ENCODE results near the gene ANTXRL. TPM values are rescaled to one million over a fixed set of nuclear protein-coding genes. Genes with fewer than 3 reads are reported as not detected.
"Not testable (repeated sequence)": the region's sequence is repeated elsewhere in the genome, so short reads cannot be mapped to it uniquely, and the experiment has no call there.

Gene ANTXRL
- 1.8 TPM in 1 of 2 replicates, not detected in the other for total RNA-seq (2014; rRNA removed; shearing (Covaris generic))

- DNase-seq (ENCODE audit: low spot score): no peak
Observed at GRCh38 chr10:46286991-46287693, at the start of gene ANTXRL. ANTXRL (plus strand) TSS chr10:46286997; CDS start chr10:46287263, 266 bp downstream.

- DNase-seq (ENCODE audit: low spot score): no peak
Observed at GRCh38 chr10:46237815-46238510, 48.8 kb upstream of the ANTXRL start.

GRCh38 chr10:46239247-46239646, 47.5 kb upstream of the ANTXRL start:
- no peak for DNase-seq (ENCODE audit: low spot score)

GRCh38 chr10:46239993-46240683, 46.7 kb upstream of the ANTXRL start:
- DNase-seq (ENCODE audit: low spot score): no peak

- no peak for DNase-seq (ENCODE audit: low spot score)
Observed at GRCh38 chr10:46240684-46241565, 45.9 kb upstream of the ANTXRL start.

- DNase-seq (ENCODE audit: low spot score): no peak
Observed at GRCh38 chr10:46245381-46245900, 41.4 kb upstream of the ANTXRL start.

GRCh38 chr10:46246400-46247180, 40.2 kb upstream of the ANTXRL start:
- not testable (repeated sequence) for DNase-seq (ENCODE audit: low spot score)

GRCh38 chr10:46247181-46247475, 39.7 kb upstream of the ANTXRL start:
- no peak for DNase-seq (ENCODE audit: low spot score)

- no peak for DNase-seq (ENCODE audit: low spot score)
Observed at GRCh38 chr10:46247808-46248569, 38.8 kb upstream of the ANTXRL start.

- no peak for DNase-seq (ENCODE audit: low spot score)
Observed at GRCh38 chr10:46248651-46249146, 38.1 kb upstream of the ANTXRL start.

GRCh38 chr10:46249617-46250344, 37.0 kb upstream of the ANTXRL start:
- not testable (repeated sequence) for DNase-seq (ENCODE audit: low spot score)

- no peak for DNase-seq (ENCODE audit: low spot score)
Observed at GRCh38 chr10:46250481-46250880, 36.3 kb upstream of the ANTXRL start.

- no peak for DNase-seq (ENCODE audit: low spot score)
Observed at GRCh38 chr10:46250898-46251856, 35.6 kb upstream of the ANTXRL start.

GRCh38 chr10:46251857-46252847, 34.6 kb upstream of the ANTXRL start:
- no peak for DNase-seq (ENCODE audit: low spot score)

GRCh38 chr10:46253076-46254006, 33.5 kb upstream of the ANTXRL start:
- no peak for DNase-seq (ENCODE audit: low spot score)

- no peak for DNase-seq (ENCODE audit: low spot score)
Observed at GRCh38 chr10:46254007-46254383, 32.8 kb upstream of the ANTXRL start.
